ACHN (cell line): ENCODE data around the gene ENC1.

ENCODE experiments used
- DNase-seq: peaks from one replicate; pipeline ENCODE4 v3.0.0-alpha.2; 2015
- in situ Hi-C: cut with HindIII; loops from 2 replicates; pipeline ENCODE4 v1.10.0; 2017; ENCODE audit warnings: low sequenced_read_pairs, low pct_ligation_motif_present, low pct_unique_long_range_greater_than_20kb

The ENC1 gene

DNA sequence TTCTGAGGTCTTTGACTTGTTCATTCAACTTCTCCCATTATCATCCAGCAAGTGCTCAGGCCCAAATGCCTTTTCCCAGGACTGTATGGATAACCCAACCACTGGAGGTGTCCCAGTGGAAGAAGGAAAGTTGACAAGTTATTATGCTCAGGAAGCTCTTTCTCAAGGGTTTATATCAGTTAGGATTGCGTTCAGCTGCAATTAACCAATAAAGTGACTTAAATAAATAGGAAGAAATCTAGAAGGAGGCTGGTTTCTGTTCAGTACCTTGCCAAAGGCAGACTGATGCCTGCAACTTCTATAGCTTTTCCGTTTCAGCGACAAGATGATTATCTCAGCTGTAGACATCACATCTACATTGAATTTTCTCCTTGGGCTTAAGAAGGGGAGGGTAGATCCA is 52.1 kb downstream of the ENC1 start:
- in situ Hi-C loops, result no loop called here
- no peak for DNase-seq

DNA sequence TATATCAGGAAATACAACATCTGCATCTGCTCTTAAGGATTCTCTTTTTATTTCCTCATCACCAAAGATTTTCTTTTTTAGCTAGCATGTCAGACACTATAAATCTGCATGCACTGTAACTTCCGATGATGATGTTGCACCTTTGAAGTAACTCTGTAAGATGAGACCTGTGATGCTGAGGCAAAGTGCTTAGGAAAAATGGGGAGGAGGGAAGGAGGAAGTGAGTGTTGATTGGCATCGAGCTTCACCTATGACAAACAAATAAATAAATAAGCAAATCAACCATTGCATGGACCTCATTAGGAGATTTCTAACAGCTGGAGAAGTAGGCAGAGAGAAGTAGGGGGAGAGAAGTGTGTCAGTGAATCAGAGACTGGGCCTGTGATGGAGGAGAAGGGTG is 52.6 kb downstream of the ENC1 start:
- no peak for DNase-seq
- in situ Hi-C loops, result no loop called here

- in situ Hi-C loops, result no loop called here
- DNase-seq, result no peak
Measured at GRCh38 chr5:74587300-74587699, 53.2 kb downstream of the ENC1 start.

- DNase-seq, result no peak
- in situ Hi-C loops, result no loop called here
Measured at GRCh38 chr5:74586856-74587255, 53.7 kb downstream of the ENC1 start.

- in situ Hi-C loops, result no loop called here
- DNase-seq, result no peak
Measured at GRCh38 chr5:74582853-74583252, 57.7 kb downstream of the ENC1 start.

DNA sequence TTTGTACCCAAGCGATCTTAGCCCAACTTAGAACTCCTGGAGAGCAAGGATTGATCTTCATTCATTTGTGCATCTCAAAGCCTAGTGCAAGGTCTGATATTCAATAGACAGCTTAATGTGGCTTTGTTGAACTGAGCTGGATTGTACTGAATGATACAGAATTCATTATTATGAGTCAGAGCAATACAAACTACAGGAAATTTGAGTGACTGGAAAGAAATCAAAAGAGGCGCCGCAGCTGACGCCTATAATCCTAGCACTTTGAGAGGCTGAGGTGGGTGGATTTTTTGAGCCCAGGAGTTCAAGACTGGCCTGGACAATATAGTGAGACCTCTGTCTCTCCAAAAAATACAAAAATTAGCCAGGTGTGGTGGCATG is 58.6 kb downstream of the ENC1 start:
- DNase-seq, result no peak
- in situ Hi-C loops, result no loop called here

DNA sequence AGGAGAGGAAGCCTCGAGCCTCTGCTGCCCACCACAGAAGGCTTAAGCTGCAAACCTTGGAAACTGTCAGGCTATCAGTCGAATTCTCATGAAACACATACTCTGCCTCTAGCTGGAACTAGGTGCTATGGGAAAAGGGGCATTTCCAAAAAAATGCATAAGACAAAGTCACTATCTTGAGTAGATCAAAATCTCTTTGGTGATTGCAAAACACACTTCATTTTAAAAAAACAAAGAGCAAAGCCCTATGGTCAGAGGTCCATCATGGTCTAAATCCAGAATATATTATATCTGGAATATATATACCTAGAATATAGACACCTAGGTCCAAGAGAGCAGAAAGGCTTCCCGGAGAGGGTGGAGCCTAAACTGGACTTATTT is 59.8 kb downstream of the ENC1 start:
- DNase-seq, result no peak
- in situ Hi-C loops, result no loop called here

DNA sequence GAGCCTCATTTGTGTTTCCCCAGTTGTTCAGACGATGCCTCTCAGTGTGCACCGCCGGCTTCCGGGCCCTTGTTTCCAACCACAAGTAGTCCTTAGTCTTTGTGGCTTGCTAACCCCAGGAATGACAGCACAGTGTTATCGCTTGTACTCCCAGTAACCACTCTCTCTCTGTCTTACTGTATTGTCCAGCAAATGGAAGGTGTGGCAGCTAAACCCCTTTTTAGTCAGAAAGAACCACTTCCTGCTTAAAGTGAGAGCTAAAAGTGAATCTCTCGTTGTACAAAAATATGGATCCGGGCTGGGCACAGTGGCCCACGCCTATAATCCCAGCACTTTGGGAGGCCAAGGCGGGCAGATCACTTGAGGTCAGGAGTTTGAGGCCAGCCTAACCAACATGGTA is 61.3 kb downstream of the ENC1 start:
- in situ Hi-C loops, result no loop called here

GRCh38 chr5:74578356-74579044 is 62.0 kb downstream of the ENC1 start:
- DNase-seq, result no peak
- in situ Hi-C loops, result no loop called here

More for the DNA sequence above, 61.3 kb downstream of the ENC1 start:
- no peak for DNase-seq
